GM12873 (cell line): ENCODE data around the gene LUC7L2.

Experiments
- CTCF ChIP-seq: IDR thresholded peaks from 2 replicates; pipeline ENCODE4 v1.5.1; 2012; ENCODE audit warnings: low read depth, mild to moderate bottlenecking, moderate library complexity, low read length, control low read depth; ENCODE audit not compliant: insufficient read depth; ENCODE audit errors: missing control alignments

LUC7L2 gene

GRCh38 chr7:139370301-139370942, 10.7 kb downstream of the LUC7L2 start:
- no peak for TF ChIP-seq CTCF

- TF ChIP-seq CTCF, result no peak
Measured at GRCh38 chr7:139370943-139371313, 11.2 kb downstream of the LUC7L2 start.

GRCh38 chr7:139374246-139374645, 14.6 kb downstream of the LUC7L2 start:
- TF ChIP-seq CTCF, result no peak

- no peak for TF ChIP-seq CTCF
Measured at GRCh38 chr7:139382439-139382838, 22.7 kb downstream of the LUC7L2 start.

- TF ChIP-seq CTCF, result no peak
Measured at GRCh38 chr7:139384611-139385010, 24.9 kb downstream of the LUC7L2 start.

GRCh38 chr7:139387594-139387993, 27.9 kb downstream of the LUC7L2 start:
- TF ChIP-seq CTCF, result no peak

- no peak for TF ChIP-seq CTCF
Measured at GRCh38 chr7:139389091-139389490, 29.4 kb downstream of the LUC7L2 start.

GRCh38 chr7:139389774-139390173, 30.1 kb downstream of the LUC7L2 start:
- TF ChIP-seq CTCF, result no peak
